GM13976 (cell line): ENCODE results near the gene CCDC30.

ENCODE experiments used
- DNase-seq: peaks from one replicate; pipeline ENCODE4 v3.0.0; 2012; ENCODE audit warnings: low spot score
- in situ Hi-C: fragments of 300-500 bp; cut with MboI; formaldehyde crosslinking; loops from one replicate; pipeline ENCODE4 v1.12.0; 2022; ENCODE audit warnings: low sequenced_read_pairs, mixed read lengths, inconsistent platforms; ENCODE audit not compliant: unreplicated experiment
- TF ChIP-seq, protein P1 (sequence below): IDR thresholded peaks from 2 replicates; pipeline ENCODE4 v1.5.1; 2012; ENCODE audit warnings: borderline replicate concordance, mild to moderate bottlenecking; ENCODE audit not compliant: insufficient read depth; ENCODE audit errors: extremely low read depth, missing control alignments, control extremely low read depth

The CCDC30 gene

DNA sequence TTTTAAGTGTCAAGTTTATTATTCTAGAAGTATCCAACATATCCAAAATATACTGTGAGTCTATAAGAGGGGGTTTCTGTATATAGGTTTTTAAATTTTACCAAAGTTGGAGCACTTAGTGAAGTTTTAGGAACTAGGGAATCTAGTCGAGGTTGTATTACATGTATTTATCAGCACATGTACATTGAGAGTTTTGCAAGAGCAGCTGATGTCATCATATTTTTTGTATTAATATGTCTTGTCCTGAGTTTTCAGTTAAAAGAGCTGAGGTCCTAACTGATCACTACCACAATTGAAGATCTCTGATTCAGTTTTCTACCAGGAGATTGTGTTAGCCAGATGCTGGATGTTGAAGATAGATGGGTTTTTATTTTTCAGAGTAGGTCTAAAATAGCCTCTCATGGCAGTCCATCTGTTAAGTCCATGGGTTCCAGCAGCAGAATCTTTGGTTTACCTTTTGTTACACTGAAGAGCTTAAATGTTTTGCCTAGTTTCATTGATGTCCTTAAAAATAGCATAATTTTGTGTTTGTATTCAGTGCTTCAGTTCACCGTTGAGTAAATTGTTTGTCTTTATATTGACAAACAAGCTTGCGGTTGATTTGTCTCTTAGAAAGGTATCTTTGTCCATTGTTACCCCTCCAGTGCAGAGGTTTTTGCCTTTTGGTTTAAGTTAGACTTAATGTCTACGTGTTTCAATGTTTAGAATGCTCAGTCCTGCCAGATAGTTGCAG is 235.2 kb downstream of the CCDC30 start:
- in situ Hi-C loops = no loop called here
- TF ChIP-seq, protein P1, sequence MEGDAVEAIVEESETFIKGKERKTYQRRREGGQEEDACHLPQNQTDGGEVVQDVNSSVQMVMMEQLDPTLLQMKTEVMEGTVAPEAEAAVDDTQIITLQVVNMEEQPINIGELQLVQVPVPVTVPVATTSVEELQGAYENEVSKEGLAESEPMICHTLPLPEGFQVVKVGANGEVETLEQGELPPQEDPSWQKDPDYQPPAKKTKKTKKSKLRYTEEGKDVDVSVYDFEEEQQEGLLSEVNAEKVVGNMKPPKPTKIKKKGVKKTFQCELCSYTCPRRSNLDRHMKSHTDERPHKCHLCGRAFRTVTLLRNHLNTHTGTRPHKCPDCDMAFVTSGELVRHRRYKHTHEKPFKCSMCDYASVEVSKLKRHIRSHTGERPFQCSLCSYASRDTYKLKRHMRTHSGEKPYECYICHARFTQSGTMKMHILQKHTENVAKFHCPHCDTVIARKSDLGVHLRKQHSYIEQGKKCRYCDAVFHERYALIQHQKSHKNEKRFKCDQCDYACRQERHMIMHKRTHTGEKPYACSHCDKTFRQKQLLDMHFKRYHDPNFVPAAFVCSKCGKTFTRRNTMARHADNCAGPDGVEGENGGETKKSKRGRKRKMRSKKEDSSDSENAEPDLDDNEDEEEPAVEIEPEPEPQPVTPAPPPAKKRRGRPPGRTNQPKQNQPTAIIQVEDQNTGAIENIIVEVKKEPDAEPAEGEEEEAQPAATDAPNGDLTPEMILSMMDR = no peak
- DNase-seq = no peak

GRCh38 chr1:42700006-42700405 is 236.9 kb downstream of the CCDC30 start:
- TF ChIP-seq, protein P1 = no peak
- no peak for DNase-seq
- in situ Hi-C loops = no loop called here

DNA sequence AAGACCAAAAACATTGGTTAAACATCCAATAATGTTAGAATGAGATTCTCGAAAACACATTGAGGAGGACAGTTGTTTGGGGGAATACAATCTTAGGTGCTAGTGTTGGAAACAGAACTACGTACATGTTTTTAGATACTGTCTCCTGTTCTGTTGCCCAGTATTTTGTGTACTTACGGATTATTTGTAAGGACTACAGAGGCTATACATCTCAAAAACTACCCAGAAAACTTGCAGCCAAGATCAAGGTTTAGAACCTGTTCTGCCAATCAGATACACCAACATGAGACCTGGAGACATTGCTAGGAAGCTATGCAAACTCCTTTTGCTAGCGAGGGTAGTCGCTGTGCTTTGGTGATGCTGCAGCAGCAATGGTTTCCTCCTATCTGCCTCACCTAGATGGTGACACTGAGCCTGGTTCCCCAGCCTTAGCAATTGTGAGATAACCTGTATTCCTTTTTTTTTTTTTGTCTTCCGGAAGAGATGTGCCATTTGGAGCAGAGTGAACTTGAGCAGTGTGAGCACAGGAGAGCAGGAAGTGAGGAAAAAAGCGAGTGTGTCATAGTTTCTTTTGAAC is 240.9 kb downstream of the CCDC30 start:
- in situ Hi-C loops = no loop called here
- no peak for DNase-seq
- TF ChIP-seq, protein P1 = no peak
